Stimulated activated CD8-positive, alpha-beta memory T cell treated with anti-CD3 and anti-CD28 coated beads, Interleukin-4, amount 100 ng/mL, for 48 hours (primary cell): Measurements from ENCODE around the gene COL21A1.

Experiments
- DNase-seq: peaks from one replicate; pipeline ENCODE4 v3.0.0-alpha.2; 2020

The COL21A1 gene

DNA sequence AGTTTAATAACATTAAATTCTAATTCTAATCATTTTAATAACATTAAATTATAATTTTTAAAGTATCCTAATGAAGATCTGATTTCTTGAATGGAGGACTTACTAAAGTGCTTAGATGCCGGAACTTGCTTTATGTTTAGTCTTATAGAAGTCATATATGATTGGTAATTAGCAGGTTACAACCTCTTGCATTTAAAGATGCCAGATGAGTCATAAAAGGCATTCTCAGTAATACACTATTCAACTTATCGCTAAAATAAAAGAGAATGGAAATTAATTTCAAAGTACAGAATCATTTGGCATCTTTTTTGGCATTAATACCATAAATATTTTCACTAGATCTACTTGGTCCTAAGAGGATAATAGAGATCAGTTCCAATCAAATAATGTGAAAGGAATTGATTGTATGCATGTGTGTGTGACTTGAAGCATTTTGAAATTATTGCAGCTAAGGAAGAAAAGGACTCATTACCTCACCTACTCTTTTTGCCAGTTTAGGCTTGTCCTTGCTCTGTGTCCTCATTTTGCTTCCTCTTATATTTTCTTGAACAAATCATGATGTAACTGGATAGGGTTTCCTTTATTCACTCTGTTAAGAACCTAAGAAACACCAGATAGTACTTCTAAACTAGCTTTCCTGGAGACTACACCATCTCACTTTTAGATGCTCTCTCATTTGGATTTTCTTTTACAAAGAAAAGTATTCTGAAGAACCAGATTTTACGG lies 2.7 kb downstream of the COL21A1 start:
- no peak for DNase-seq

DNA sequence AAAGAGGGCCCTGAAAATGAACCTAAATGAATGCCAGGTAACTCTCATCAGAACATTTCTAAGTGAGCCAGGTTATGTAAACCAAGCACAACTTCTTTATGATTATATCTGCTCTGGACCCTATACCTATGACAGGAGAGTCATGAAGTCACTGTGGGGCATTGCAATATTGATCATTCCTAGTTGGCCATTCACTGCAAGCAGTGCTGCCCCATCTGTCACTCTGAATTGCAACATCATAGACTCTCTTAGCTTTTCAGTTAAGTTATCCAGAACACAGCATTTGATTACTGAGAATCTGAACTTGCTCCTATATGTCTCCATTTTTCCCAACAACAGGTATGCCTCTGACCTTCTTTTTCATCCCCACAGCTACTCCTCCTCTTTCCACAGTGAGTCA lies 3.3 kb downstream of the COL21A1 start:
- no peak for DNase-seq

DNA sequence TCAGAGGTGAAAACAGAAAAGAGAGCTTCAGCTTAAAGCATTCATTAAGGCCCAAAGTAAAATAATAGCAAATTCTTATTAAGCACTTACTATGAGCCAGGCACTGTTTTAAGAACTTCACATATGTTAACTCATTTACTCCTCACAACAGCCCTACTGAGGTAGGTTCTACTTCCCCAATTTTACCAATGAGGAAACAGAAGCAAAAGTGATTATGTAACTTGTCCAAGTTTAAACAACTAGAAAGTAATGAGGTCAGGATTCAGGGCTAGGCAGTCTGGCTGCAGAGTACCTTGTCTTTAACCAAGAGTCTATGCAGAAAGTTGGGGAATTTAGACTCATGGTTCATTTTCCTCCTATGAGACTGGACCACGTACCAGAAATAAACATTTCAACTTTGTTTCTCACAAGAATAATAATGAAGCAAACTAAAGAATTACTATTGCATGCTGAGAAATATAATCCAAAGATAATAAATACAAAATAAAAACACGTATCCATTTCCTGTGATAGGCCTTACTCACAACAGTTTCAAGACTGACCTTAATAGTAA lies 3.8 kb downstream of the COL21A1 start:
- DNase-seq: no peak

- DNase-seq: no peak
Observed at GRCh38 chr6:56242346-56242745, 5.0 kb downstream of the COL21A1 start.

DNA sequence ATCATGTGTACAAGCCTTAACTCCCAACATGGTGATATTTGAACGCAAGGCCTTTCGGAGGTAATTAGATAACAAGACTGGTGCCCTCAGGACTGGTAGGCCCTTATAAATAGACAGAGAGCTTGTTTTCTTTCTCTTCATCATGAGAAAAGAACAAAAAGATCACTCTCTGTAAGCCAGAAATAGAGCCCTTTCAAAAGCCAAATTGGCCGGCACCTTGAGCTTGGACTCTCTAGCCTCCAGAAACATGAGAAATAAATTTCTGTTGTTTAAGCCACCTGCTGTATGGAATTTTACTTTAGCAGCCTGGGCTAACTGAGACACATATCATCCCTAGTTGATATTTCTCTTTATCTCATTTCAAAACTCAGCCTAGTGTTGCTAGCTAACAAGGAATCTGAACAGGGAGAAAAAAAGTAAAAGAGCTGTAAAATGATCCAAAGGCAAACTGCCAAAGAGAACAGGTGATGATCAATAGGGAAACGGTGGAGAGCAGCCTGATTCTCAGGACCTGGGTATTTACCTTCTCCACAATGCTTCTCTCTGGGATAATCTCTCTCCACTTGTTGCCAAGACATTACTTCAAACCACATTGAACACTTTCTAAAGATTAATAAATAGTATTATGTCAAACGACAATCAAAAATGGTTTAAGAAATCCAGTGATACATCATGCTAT lies 6.1 kb downstream of the COL21A1 start:
- no peak for DNase-seq

DNA sequence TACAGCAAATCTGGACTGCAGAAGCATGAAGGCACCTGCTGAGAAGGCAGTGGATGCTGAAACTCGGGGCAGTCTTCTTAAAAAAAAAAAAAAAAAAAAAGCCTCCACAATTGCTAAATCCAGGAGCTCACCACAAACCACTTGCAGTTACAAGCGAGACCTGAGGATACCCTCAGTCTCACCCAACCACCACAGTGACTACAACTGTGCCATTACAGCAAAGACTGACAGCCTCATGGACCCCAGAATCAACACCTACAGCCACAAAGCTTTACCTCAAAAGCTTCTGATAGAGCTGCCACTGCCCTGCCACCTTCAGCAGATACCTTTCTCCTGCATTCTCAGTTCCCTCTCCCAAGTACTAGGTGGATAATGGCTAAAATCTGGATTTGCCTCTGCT lies 9.0 kb downstream of the COL21A1 start:
- DNase-seq: no peak

DNA sequence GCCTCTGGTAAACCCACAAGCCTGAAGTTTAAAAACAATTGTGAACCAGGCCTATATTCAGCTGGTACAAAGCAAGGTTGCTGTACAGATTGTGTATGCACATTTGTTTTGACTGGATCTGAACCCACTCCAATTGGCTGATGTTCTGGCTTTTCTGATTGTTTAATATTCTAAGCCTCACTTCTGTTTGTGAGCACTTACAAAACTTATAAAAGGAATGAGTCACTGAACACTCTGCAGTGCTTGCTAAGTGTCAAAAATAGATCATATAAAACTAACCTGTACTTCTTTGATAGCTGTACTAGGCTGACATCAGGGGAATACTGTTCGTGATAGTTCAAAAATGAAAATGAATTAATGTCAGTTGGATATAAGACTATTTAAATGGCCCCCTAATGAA lies 12.1 kb downstream of the COL21A1 start:
- no peak for DNase-seq

DNA sequence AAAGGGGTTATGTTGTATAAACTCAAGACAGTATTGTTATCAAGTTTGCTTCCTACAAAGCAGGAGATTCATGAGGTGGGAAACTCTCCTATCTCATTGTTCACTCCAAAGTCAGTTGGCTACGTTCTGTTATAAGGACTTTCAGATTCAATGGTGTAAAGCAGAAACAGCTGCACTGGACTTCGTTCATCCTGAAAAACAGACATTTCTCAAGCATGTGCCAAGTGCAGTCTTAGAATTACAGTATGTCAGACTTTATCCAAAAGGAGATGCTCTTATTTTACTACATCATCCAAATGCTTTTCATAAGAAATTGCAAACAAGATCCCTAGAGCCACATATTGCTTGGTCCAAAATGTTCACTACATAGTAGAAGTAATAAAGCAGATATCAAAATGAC lies 14.9 kb downstream of the COL21A1 start:
- DNase-seq: no peak

- DNase-seq: no peak
Observed at GRCh38 chr6:56231827-56232226, 15.6 kb downstream of the COL21A1 start.

- no peak for DNase-seq
Observed at GRCh38 chr6:56230976-56231566, 16.3 kb downstream of the COL21A1 start.

DNA sequence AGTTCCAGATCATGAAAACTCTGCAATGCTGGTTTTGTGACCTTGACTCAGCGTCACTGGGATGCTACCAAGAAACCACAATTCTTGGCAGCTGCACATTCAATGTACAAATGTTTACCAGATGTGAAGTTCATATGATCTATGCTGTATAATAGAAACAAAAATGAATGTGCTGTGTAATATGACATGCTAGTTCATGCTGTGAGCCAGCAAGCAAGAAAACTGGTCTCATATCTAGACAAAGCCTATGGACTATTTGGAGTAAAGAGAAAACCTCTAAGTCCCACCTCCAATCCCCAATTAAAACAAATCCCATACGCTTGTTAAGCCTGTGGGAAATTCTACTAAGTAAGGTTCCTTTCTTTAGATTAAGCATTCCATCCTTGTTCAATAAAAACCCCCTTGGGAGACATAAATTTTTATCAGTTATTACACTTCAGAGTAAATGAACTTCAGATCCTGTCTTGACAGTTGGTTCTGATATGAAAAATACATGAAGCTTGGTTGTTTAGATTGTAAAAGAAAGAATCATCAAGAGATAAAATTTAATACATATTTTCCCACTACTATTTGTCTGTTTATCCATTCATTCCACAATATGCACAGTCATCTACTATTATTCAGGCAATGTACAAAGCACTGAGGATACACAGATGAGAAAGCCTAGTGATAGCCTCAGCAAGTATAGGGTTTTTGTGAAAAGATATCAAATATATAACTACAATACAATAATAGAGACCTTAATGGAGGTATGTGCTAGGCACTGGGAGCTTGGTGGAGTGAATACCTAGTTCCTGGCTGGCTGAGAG lies 20.1 kb downstream of the COL21A1 start:
- DNase-seq: no peak

- DNase-seq: no peak
Observed at GRCh38 chr6:56223995-56224394, 23.4 kb downstream of the COL21A1 start.

DNA sequence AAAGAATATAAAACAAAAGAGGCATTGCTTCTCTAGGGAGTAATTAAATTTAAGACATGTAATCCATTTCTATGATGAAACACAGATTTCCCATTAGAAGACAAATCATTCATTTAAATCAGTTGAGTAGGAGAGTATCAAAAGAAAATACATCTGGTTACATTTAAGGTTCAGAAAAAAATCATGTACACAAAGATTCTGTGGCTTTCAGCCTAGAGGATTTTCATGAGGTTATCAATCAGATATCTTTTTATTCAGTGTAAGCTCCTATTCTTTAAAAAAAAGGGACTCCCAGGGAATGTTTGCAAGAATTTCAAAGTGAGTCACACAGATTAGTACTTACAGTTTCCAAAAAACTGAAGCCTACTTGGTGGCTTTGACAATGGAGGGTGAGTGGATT lies 24.9 kb downstream of the COL21A1 start:
- no peak for DNase-seq

GRCh38 chr6:56220078-56220477 lies 27.3 kb downstream of the COL21A1 start:
- DNase-seq: no peak

GRCh38 chr6:56214703-56215101 lies 32.7 kb downstream of the COL21A1 start:
- DNase-seq: no peak

DNA sequence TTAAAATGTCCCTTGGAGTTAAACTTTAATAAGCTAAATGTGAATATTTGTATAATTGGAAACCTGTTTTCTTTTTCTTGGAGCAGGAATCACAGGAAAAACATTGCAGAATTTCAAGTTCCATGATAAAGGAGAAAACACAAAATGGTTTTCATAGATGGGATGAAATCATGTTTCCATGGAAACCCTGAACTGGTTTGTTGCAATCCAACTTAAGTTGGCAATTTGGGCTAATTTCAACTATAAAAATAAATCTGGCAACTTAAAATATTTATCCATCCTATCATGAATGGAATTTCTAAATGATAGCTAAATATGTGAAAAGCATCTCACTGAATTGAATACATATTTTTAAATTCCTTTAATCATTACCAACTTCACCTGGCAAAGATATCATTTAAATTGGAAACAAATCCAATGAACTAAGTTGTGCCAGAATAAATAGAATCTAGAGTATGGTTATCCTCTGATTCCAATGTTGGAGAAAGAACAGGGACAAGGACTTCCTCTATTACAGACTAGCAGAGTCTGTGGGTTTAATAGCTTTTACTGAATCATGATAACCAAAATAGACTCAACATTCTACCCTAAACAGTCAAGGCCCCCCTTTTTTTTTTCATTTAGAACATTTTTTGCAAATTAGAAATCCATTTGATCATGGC lies 33.2 kb downstream of the COL21A1 start:
- DNase-seq: no peak

DNA sequence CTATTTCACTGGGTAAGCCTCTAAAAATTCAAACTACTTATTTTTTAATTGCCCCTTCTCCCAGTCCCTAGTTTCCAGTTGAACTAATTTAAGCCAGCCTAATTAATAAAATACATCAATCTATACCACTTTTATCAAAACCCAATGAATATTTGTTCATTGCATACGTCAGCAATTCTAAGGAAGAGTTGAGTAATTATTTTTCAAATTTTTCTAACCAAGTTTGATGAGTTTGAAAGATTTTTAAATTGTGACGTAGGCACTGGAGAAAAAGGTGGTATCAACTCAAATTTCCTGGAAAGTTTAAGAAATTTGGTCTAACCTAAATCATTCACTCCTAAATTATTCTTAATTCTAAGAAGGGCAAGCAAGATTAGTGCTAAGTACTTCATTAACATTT lies 35.7 kb downstream of the COL21A1 start:
- no peak for DNase-seq

DNA sequence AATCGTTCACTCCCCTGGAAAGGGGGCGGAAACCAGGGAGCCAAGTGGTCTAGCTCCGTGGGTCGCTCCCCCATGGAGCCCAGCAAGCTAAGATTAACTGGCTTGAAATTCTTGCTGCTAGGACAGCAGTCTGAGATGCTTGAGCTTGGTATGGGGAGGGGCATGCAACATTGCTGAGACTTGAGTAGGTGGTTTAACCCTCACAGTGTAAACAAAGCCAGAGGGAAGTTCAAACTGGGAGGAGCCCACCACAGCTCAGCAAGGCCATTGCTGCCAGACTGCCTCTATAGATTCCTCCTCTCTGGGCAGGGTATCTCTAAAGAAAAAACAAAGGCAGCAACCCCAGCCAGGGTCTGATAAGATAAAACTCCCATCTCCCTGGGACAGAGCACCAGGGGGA lies 43.2 kb downstream of the COL21A1 start:
- no peak for DNase-seq

DNA sequence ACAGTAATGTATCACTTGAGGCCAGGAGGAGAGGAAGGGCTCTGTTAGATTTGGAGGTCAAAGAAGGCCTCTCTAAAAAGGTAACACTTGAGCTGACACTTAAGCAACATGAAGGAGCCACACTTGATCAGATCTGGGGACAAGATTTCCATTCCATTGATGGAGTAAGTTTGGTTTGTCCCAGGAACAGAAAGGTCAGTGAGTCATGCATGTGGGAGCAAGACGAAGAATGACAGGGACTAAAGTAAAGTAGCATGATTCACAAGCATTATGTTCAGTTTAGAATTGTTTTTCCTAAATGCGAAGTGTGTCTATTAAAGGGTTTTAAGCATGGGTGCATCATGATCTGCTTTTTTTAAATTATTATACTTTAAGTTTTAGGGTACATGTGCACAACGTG lies 47.4 kb downstream of the COL21A1 start:
- no peak for DNase-seq

- DNase-seq: no peak
Observed at GRCh38 chr6:56193846-56194245, 53.5 kb downstream of the COL21A1 start.

DNA sequence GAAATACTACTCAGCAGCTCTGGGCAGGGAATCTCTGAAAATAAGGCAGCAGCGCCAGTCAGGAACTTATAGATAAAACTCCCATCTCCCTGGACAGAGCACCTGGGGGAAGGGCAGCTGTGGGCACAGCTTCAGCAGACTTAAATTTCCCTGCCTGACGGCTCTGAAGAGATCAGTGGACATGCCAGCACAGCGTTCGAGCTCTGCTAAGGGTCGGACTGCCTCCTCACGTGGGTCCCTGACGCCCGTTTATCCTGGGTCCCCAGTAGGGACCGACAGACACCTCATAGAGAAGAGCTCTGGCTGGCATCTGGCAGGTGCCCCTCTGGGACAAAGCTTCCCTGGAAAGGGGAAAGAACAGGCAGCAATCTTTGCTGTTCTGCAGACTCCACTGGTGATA lies 59.0 kb downstream of the COL21A1 start:
- DNase-seq: no peak

DNA sequence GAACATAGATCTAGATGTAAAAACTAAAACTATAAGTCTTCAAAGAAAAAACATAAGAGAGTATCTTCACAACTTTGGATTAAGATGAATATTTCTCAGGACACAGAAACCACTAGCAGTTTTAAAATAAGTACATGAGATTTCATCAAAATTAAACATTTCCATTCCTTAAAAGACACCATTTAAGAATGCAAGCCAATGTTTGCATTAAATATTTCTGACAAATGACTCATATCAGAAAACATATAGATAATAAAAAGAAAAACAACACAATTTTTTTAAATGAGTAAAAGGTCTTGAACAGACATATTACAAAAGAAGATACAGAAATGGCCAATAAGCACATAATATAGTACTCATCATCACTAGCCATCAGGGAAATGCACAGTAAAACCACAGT lies 59.7 kb downstream of the COL21A1 start:
- no peak for DNase-seq

GRCh38 chr6:56176741-56177140 lies 70.6 kb downstream of the COL21A1 start:
- no peak for DNase-seq
